Common myeloid progenitor, CD34-positive (primary cell): ENCODE measurements around the gene UCKL1.

Source experiments
- CTCF ChIA-PET: fragments of 350-600 bp; sonication (Branson Sonifier 250); formaldehyde crosslinking; loops from one replicate; lab custom pipeline; 2021; ENCODE audit warnings: antibody characterized with exemption; lab: Charles Lee
- POLR2A ChIA-PET: fragments of 350-600 bp; sonication (Branson Sonifier 250); formaldehyde crosslinking; loops from one replicate; lab custom pipeline; 2021; ENCODE audit warnings: antibody characterized with exemption; lab: Charles Lee
- DNase-seq, 3 donors: peaks; one replicate each; pipeline versions ENCODE4 v3.0.0 to v3.0.0-alpha.2; 2013
- H3K27ac ChIP-seq, 2 experiments: 1 replicate in 1 of 2; 2 replicates in 1 of 2; pipeline ENCODE4 v1.7.0; 2013; ENCODE audit warnings: inconsistent platforms in 2 of 2, low read length in 2 of 2, mild to moderate bottlenecking in 2 of 2, low read depth in 1 of 2, moderate library complexity in 1 of 2; ENCODE audit not compliant: severe bottlenecking in 2 of 2, insufficient read depth in 1 of 2, poor library complexity in 1 of 2
- H3K27me3 ChIP-seq, 5 experiments: replicated peaks in 2 of 5; 1 replicate in 3 of 5; 2 replicates in 2 of 5; pipeline versions ENCODE4 v1.6.1 to v1.7.0; 2013; ENCODE audit warnings: low read length in 4 of 5, mild to moderate bottlenecking in 2 of 5, moderate library complexity in 2 of 5, inconsistent platforms in 1 of 5; ENCODE audit not compliant: insufficient read depth in 5 of 5, control insufficient read depth in 4 of 5
- H3K36me3 ChIP-seq, 4 experiments: 1 replicate in 2 of 4; 2 replicates in 2 of 4; pipeline versions ENCODE4 v1.6.1 to v1.7.0; 2013; ENCODE audit warnings: low read length in 3 of 4, control low read depth in 1 of 4, mild to moderate bottlenecking in 1 of 4; ENCODE audit not compliant: control insufficient read depth in 4 of 4, insufficient read depth in 4 of 4
- H3K4me1 ChIP-seq, 4 experiments: 1 replicate in 3 of 4; 2 replicates in 1 of 4; pipeline versions ENCODE4 v1.6.1 to v1.7.1; 2013; ENCODE audit warnings: low read length in 3 of 4, mild to moderate bottlenecking in 3 of 4, control low read depth in 1 of 4, inconsistent platforms in 1 of 4, moderate library complexity in 1 of 4; ENCODE audit not compliant: control insufficient read depth in 4 of 4, insufficient read depth in 4 of 4; ENCODE audit errors: control extremely low read depth in 1 of 4
- H3K4me3 ChIP-seq, 7 experiments: 1 replicate in 4 of 7; 2 replicates in 3 of 7; pipeline versions ENCODE4 v1.5.1 to v1.7.0; 2013; ENCODE audit warnings: mild to moderate bottlenecking in 7 of 7, low read length in 6 of 7, moderate library complexity in 6 of 7, inconsistent platforms in 2 of 7, low read depth in 2 of 7, control low read depth in 1 of 7; ENCODE audit not compliant: insufficient read depth in 4 of 7, control insufficient read depth in 1 of 7; ENCODE audit errors: extremely low read depth in 1 of 7
- H3K9me3 ChIP-seq, 5 experiments: 1 replicate in 4 of 5; 2 replicates in 1 of 5; pipeline versions ENCODE4 v1.6.1 to v1.7.1; 2013; ENCODE audit warnings: low read length in 4 of 5, mild to moderate bottlenecking in 2 of 5, inconsistent platforms in 1 of 5, low read depth in 1 of 5, moderate library complexity in 1 of 5; ENCODE audit not compliant: control insufficient read depth in 4 of 5, insufficient read depth in 2 of 5; ENCODE audit errors: control extremely low read depth in 1 of 5
- WGBS: methylation state at CpG from one replicate; pipeline ENCODE4 v1.1.5; 2013; ENCODE audit not compliant: insufficient coverage; 5-methylcytosine and 5-hydroxymethylcytosine counted together

The UCKL1 gene

GRCh38 chr20:63942969-63943807 is 13.0 kb downstream of the UCKL1 start:
- CTCF ChIA-PET: interaction anchor here (0.8 to 1.0 kb wide), 2 partner anchors 13 to 285 kb away, joined by 3 read pairs; partner anchors contain the start of genes RTEL1 and UCKL1
- DNase-seq: no peak

GRCh38 chr20:63942250-63942951 is 13.8 kb downstream of the UCKL1 start:
- WGBS: 51% methylated on average over 27 of the region's 30 CpGs
- H3K36me3 ChIP-seq: peaks cover 0 to 70% (median 45%) of the 10 kb centered on the region in 4 experiments
- ChIA-PET POLR2A (no interaction called here), CTCF (interaction anchor here (1.0 kb wide), 1 partner anchor 284 kb away, joined by 3 read pairs; the partner anchor contains the start of gene RTEL1)
- H3K9me3 ChIP-seq: no peaks in the 10 kb centered on the region
- DNase-seq: peak; percentile 58 to 87 (median 71)
- H3K27me3 ChIP-seq: no peaks in the 10 kb centered on the region
- H3K4me3 ChIP-seq: peak overlapping the region in 3 of 7 experiments; percentile 22 to 26 (median 23)
- H3K4me1 ChIP-seq: peaks cover 0 to 35% (median 19%) of the 10 kb centered on the region in 4 experiments
- no peak overlapping the region for H3K27ac ChIP-seq

More at GRCh38 chr20:63942969-63943807, 13.0 kb downstream of the UCKL1 start:
- H3K9me3 ChIP-seq: no peaks in the 10 kb centered on the region
- H3K36me3 ChIP-seq: peaks cover 0 to 69% (median 45%) of the 10 kb centered on the region in 4 experiments
- WGBS: 96% methylated on average over 16 of the region's 19 CpGs
- no peak overlapping the region for H3K27ac ChIP-seq
- H3K4me3 ChIP-seq: no peak overlapping the region
- no peaks in the 10 kb centered on the region for H3K27me3 ChIP-seq
- peaks cover 0 to 43% (median 26%) of the 10 kb centered on the region in 4 experiments for H3K4me1 ChIP-seq
- POLR2A ChIA-PET: no interaction called here

GRCh38 chr20:63941282-63942081 is 14.7 kb downstream of the UCKL1 start:
- H3K27ac ChIP-seq: no peak overlapping the region
- ChIA-PET CTCF (interaction anchor here (0.8 to 1.4 kb wide), 4 partner anchors 18 to 39 kb away, joined by 3 to 4 read pairs (median 4); no protein-coding TSS in a partner anchor), POLR2A (interaction anchor here (1.0 kb wide), 1 partner anchor 39 kb away, joined by 3 read pairs; no protein-coding TSS in a partner anchor)
- no peaks in the 10 kb centered on the region for H3K9me3 ChIP-seq
- H3K4me3 ChIP-seq: peak overlapping the region in 2 of 7 experiments; percentile 33 to 40
- peaks cover 0 to 32% (median 17%) of the 10 kb centered on the region in 4 experiments for H3K4me1 ChIP-seq
- WGBS: 54% methylated on average over 24 of the region's 39 CpGs
- peak; percentile 80 to 89 (median 86) for DNase-seq
- H3K27me3 ChIP-seq: no peaks in the 10 kb centered on the region
- H3K36me3 ChIP-seq: peaks cover 0 to 72% (median 45%) of the 10 kb centered on the region in 4 experiments

GRCh38 chr20:63940472-63941266 is 15.5 kb downstream of the UCKL1 start:
- POLR2A ChIA-PET: interaction anchor here (1.0 kb wide), 1 partner anchor 40 kb away, joined by 3 read pairs; no protein-coding TSS in a partner anchor

GRCh38 chr20:63940071-63940471 is 16.1 kb downstream of the UCKL1 start:
- H3K36me3 ChIP-seq: peaks cover 0 to 70% (median 45%) of the 10 kb centered on the region in 4 experiments
- H3K4me1 ChIP-seq: peaks cover 0 to 32% (median 17%) of the 10 kb centered on the region in 4 experiments
- ChIA-PET POLR2A (no interaction called here), CTCF (interaction anchor here (1.1 kb wide), 1 partner anchor 17 kb away, joined by 3 read pairs; no protein-coding TSS in a partner anchor)
- no peaks in the 10 kb centered on the region for H3K27me3 ChIP-seq
- no peaks in the 10 kb centered on the region for H3K9me3 ChIP-seq
- DNase-seq: no peak
- WGBS: 98% methylated on average over 22 of the region's 23 CpGs
- no peak overlapping the region for H3K4me3 ChIP-seq
- no peak overlapping the region for H3K27ac ChIP-seq

More at GRCh38 chr20:63940472-63941266, 15.5 kb downstream of the UCKL1 start:
- peaks cover 0 to 70% (median 46%) of the 10 kb centered on the region in 4 experiments for H3K36me3 ChIP-seq
- 97% methylated on average over 52 of the region's 58 CpGs for WGBS
- CTCF ChIA-PET: interaction anchor here (1.1 to 1.4 kb wide), 3 partner anchors 17 to 40 kb away, joined by 3 to 4 read pairs (median 4); no protein-coding TSS in a partner anchor
- no peak for DNase-seq
- H3K27ac ChIP-seq: no peak overlapping the region
- no peaks in the 10 kb centered on the region for H3K27me3 ChIP-seq
- H3K4me3 ChIP-seq: peak overlapping the region in 2 of 7 experiments; percentile 8 to 40
- H3K4me1 ChIP-seq: peaks cover 0 to 32% (median 17%) of the 10 kb centered on the region in 4 experiments
- no peaks in the 10 kb centered on the region for H3K9me3 ChIP-seq
